ENCODE results near the gene DDX10. TPM values are rescaled to one million over a fixed set of nuclear protein-coding genes. Genes with fewer than 3 reads are reported as not detected.

DDX10 gene
- total RNA-seq, 2 donors from 2014 or later, result 8.0 to 28.2 TPM

DNA sequence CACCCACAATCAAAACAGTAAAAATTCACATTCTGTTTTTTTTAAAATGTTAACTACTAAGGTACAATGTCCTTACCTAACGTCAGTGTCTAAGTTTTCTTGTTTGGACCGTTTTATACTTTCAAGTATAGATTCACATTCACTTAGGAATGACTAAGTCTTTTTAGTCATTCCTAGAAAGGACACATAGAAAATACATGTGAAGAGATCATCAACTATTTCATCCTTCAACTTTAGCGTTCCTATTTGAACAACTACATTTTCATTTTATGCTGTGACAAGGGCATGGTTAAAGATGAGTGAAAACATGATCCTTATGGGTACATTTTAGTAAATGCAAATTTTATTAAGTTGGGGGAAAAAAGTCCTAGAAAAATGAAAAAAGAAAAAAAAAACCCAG is 62.8 kb downstream of the DDX10 start:
- Histone ChIP-seq H3K36me3 (no peaks in the 10 kb centered on the region), H3K27ac (no peak overlapping the region), H3K9me3 (no peaks in the 10 kb centered on the region), H3K4me1 (ENCODE audit: control insufficient read depth in 1 of 2, low read depth in 2 of 2) (peaks cover 0 to under 1% of the 10 kb centered on the region in 2 donors), H3K27me3 (replicated peaks; ENCODE audit: insufficient read depth) (no peaks in the 10 kb centered on the region), H3K4me3 (no peak overlapping the region)
- TF ChIP-seq, protein P1, sequence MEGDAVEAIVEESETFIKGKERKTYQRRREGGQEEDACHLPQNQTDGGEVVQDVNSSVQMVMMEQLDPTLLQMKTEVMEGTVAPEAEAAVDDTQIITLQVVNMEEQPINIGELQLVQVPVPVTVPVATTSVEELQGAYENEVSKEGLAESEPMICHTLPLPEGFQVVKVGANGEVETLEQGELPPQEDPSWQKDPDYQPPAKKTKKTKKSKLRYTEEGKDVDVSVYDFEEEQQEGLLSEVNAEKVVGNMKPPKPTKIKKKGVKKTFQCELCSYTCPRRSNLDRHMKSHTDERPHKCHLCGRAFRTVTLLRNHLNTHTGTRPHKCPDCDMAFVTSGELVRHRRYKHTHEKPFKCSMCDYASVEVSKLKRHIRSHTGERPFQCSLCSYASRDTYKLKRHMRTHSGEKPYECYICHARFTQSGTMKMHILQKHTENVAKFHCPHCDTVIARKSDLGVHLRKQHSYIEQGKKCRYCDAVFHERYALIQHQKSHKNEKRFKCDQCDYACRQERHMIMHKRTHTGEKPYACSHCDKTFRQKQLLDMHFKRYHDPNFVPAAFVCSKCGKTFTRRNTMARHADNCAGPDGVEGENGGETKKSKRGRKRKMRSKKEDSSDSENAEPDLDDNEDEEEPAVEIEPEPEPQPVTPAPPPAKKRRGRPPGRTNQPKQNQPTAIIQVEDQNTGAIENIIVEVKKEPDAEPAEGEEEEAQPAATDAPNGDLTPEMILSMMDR (IDR thresholded peaks at IDR 0.05), result no peak
- DNase-seq (ENCODE audit: low spot score) (no peak), ATAC-seq (ENCODE audit: insufficient number of reproducible peaks, low FRiP score, low read depth) (no peak)

DNA sequence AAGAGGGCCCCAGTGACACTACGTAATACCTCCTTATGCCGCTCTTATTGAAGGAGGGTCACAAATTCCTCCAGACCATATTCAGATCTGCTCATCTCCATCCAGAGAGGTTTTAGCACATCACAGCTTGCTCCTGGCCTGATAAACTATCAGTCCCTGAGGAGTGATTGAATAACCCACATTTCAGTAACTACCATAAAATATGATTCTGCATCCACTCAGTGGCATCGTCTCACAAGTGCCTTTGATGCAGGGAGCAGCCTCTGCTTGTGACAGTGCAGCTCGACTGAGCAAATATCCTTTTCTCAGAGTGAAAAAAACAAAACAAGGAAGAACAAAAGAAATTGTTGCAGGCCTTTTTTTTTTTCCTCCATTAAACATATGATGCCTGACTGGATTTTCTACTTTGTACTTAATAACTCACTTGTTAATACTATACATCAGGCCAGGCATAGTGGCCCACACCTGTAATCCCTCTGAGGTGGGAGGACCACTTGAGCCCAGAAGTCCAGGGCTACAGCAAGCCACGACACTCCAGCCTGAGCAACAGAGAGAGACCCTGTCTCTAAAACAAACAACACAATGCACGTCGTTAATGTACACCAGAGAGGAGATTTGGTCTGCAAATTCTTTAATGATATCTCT is 64.5 kb downstream of the DDX10 start:
- no peak overlapping the region for H3K27ac ChIP-seq
- peaks cover 10 to 13% of the 10 kb centered on the region in 2 donors for H3K4me1 ChIP-seq (ENCODE audit: control insufficient read depth in 1 of 2, low read depth in 2 of 2)
- no peaks in the 10 kb centered on the region for H3K27me3 ChIP-seq (replicated peaks; ENCODE audit: insufficient read depth)
- H3K36me3 ChIP-seq, result no peaks in the 10 kb centered on the region
- no peak for ATAC-seq (ENCODE audit: insufficient number of reproducible peaks, low FRiP score, low read depth)
- TF ChIP-seq, protein P1 (IDR thresholded peaks at IDR 0.05), result no peak
- H3K9me3 ChIP-seq, result no peaks in the 10 kb centered on the region
- no peak overlapping the region for H3K4me3 ChIP-seq
- DNase-seq (ENCODE audit: low spot score), result no peak

DNA sequence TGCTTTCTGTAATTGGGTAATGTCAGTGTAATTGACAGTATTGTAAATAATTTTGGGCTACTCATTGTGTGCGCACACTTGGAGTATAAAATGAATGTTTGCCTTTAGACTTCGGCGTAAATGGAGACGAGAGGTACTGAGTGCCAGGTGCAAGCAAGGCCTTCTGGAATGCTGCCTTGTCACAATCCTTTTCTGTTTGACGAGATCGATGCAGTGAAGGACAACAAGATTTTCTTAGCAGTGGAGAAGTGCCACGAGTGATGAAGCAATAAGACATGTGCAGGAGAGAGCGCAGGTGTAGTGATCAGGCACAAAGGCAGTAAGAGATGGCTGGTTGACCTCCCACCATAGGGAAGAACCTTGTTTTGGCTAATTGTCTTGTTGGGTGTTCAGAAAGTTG is 67.5 kb downstream of the DDX10 start:
- no peak overlapping the region for H3K4me3 ChIP-seq
- TF ChIP-seq, protein P1 (IDR thresholded peaks at IDR 0.05), result no peak
- no peaks in the 10 kb centered on the region for H3K36me3 ChIP-seq
- no peak for DNase-seq (ENCODE audit: low spot score)
- no peak for ATAC-seq (ENCODE audit: insufficient number of reproducible peaks, low FRiP score, low read depth)
- H3K27ac ChIP-seq, result no peak overlapping the region
- no peaks in the 10 kb centered on the region for H3K27me3 ChIP-seq (replicated peaks; ENCODE audit: insufficient read depth)
- H3K9me3 ChIP-seq, result no peaks in the 10 kb centered on the region
- H3K4me1 ChIP-seq (ENCODE audit: control insufficient read depth in 1 of 2, low read depth in 2 of 2), result peaks cover 10 to 13% of the 10 kb centered on the region in 2 donors

DNA sequence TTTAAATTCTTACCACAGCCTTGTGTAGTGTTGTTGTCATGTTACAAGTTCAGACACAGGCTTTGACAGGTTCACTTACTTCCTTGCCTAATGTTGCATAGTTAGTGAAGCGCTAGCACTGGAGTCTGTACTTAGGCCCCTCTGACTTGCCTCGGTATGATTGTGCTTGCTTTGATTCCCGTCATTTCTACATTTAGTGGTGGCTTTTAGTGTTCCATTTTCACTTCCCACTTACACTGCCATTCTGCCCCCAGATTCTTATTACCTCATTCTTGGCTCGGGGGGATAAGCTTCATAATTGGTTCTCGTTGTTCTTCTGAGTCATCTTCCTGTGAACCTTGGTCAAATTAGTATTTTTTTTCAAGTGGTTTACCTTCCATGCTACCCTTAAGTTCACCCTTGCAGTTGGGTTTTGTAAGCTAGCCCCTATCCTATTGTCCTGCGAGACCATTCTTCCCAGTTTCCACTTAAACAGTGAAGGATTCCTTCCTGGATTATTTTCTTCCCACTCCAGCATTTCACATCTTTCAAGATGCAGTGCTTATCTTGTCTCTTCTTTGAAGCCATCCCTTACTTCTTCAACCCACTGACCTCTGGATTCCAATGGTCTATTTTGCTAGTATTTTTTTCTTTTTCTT is 68.7 kb downstream of the DDX10 start:
- H3K9me3 ChIP-seq, result no peaks in the 10 kb centered on the region
- no peak overlapping the region for H3K27ac ChIP-seq
- peaks cover 10 to 13% of the 10 kb centered on the region in 2 donors for H3K4me1 ChIP-seq (ENCODE audit: control insufficient read depth in 1 of 2, low read depth in 2 of 2)
- DNase-seq (ENCODE audit: low spot score), result no peak
- no peaks in the 10 kb centered on the region for H3K27me3 ChIP-seq (replicated peaks; ENCODE audit: insufficient read depth)
- TF ChIP-seq, protein P1 (IDR thresholded peaks at IDR 0.05), result no peak
- ATAC-seq (ENCODE audit: insufficient number of reproducible peaks, low FRiP score, low read depth), result peak; percentile 36
- no peaks in the 10 kb centered on the region for H3K36me3 ChIP-seq
- no peak overlapping the region for H3K4me3 ChIP-seq

DNA sequence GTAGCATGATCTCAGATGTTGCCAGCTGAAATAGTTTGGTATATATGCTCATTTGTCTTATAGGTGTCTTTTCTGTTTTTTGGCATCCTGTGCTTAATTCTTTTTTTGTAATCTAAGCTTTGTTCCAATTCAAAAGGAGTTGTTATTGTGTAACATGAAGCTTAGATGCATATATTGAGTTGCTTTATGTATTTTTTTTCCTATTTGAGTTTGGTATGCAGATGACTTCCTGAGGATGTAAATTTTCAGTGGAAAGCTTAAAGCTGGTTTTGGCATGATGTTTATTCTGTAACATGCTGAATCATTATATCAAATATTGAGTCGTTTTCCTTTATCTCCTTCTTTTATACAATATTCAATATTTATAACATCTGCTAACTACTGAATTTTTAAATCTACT is 69.4 kb downstream of the DDX10 start:
- H3K9me3 ChIP-seq, result no peaks in the 10 kb centered on the region
- TF ChIP-seq, protein P1 (IDR thresholded peaks at IDR 0.05), result no peak
- H3K36me3 ChIP-seq, result no peaks in the 10 kb centered on the region
- no peaks in the 10 kb centered on the region for H3K27me3 ChIP-seq (replicated peaks; ENCODE audit: insufficient read depth)
- H3K4me1 ChIP-seq (ENCODE audit: control insufficient read depth in 1 of 2, low read depth in 2 of 2), result peaks cover 10 to 13% of the 10 kb centered on the region in 2 donors
- DNase-seq (ENCODE audit: low spot score) (no peak), ATAC-seq (ENCODE audit: insufficient number of reproducible peaks, low FRiP score, low read depth) (no peak)
- H3K4me3 ChIP-seq, result no peak overlapping the region
- H3K27ac ChIP-seq, result no peak overlapping the region
